ENCODE measurements around the gene TLCD2. TPM values are rescaled to one million over a fixed set of nuclear protein-coding genes. Genes with fewer than 3 reads are reported as not detected.
A peak's percentile ranks its signal among the peaks of the same experiment; 100 is the strongest.

The TLCD2 gene
- total and polyA plus RNA-seq, 9 of the 15 experiments (the other 6 are each of a cell fraction or from before 2014, with no cell fraction given): 0.10 to 0.89 (median 0.58) TPM

GRCh38 chr17:1724351-1724868 lies 14.2 kb upstream of the TLCD2 start, which contains the start of gene WDR81 (continued):
- TF ChIP-seq MBD1 (CRISPR knock-in tag; IDR thresholded peaks at IDR 0.05): no peak
- no peak for TF ChIP-seq ZNF124 (CRISPR knock-in tag; IDR thresholded peaks at IDR 0.05)
- 0 out of 2 replicates have a peak, but pooled peaks have one; percentile 2 for TF ChIP-seq BCOR (IDR thresholded peaks at IDR 0.05)
- no peak for TF ChIP-seq SRSF1 (IDR thresholded peaks at IDR 0.05; ENCODE audit: low read depth, low read length)
- TF ChIP-seq MGA (IDR thresholded peaks at IDR 0.05): peak; percentile 68
- no peak for TF ChIP-seq HMG20A (CRISPR knock-in tag; conservative IDR thresholded peaks at IDR 0.05)
- no peak for TF ChIP-seq FOXP4 (CRISPR knock-in tag; IDR thresholded peaks at IDR 0.05; ENCODE audit: borderline replicate concordance)
- no peak for TF ChIP-seq ZNF707 (CRISPR knock-in tag; conservative IDR thresholded peaks at IDR 0.05)
- TF ChIP-seq E2F4 (CRISPR knock-in tag; IDR thresholded peaks at IDR 0.05; ENCODE audit: low read depth): no peak
- no peak for TF ChIP-seq DMBX1 (CRISPR knock-in tag; IDR thresholded peaks at IDR 0.05; ENCODE audit: borderline replicate concordance)
- no peak for TF ChIP-seq BRCA1 (IDR thresholded peaks at IDR 0.05)
- no peak for TF ChIP-seq BRCA1 (CRISPR knock-in tag; IDR thresholded peaks at IDR 0.05)
- no peak for TF ChIP-seq HLTF (IDR thresholded peaks at IDR 0.05)
